Hematopoietic multipotent progenitor cell (in vitro differentiated cells): Measurements from ENCODE around the gene P4HB. TPM values are rescaled to one million over a fixed set of nuclear protein-coding genes. Genes with fewer than 3 reads are reported as not detected.
"Not testable (repeated sequence)": the region's sequence is repeated elsewhere in the genome, so short reads cannot be mapped to it uniquely, and the experiment has no call there.

Experiments
- DNase-seq, 3 donors: peaks; one replicate each; pipeline ENCODE4 v3.0.0-alpha.2; 2011 to 2015; ENCODE audit warnings: low read depth in 2 of 3, low spot score in 2 of 3
- total RNA-seq: library from RNA; depleted of rRNA; stranded (reverse); fragments of >200 nt; gene quantifications from one replicate; pipeline ENCODE4 v1.2.3, GENCODE V29; 2012

Gene P4HB
- total RNA-seq, 1 donor = 277 TPM

GRCh38 chr17:81849457-81849856, 10.9 kb downstream of the P4HB start:
- DNase-seq = no peak

- DNase-seq = no peak
Measured at GRCh38 chr17:81846743-81847689, 13.3 kb downstream of the P4HB start.

GRCh38 chr17:81845881-81846742, 14.2 kb downstream of the P4HB start:
- no peak for DNase-seq

- DNase-seq = no peak
Measured at GRCh38 chr17:81845361-81845760, 15.0 kb downstream of the P4HB start.

GRCh38 chr17:81844887-81845286, 15.4 kb downstream of the P4HB start:
- no peak for DNase-seq

- no peak for DNase-seq
Measured at GRCh38 chr17:81844327-81844851, 15.9 kb downstream of the P4HB start.

GRCh38 chr17:81843713-81844326, 16.5 kb downstream of the P4HB start:
- no peak for DNase-seq

GRCh38 chr17:81842725-81843504, 17.4 kb downstream of the P4HB start:
- no peak for DNase-seq

GRCh38 chr17:81842378-81842724, 18.0 kb downstream of the P4HB start:
- no peak for DNase-seq

- DNase-seq = no peak
Measured at GRCh38 chr17:81841866-81842265, 18.5 kb downstream of the P4HB start.

- no peak for DNase-seq
Measured at GRCh38 chr17:81840826-81841778, 19.2 kb downstream of the P4HB start.

- DNase-seq = not testable (repeated sequence)
Measured at GRCh38 chr17:81840059-81840458, 20.3 kb downstream of the P4HB start.

- no peak for DNase-seq
Measured at GRCh38 chr17:81839301-81839700, 21.0 kb downstream of the P4HB start.

GRCh38 chr17:81838753-81839255, 21.5 kb downstream of the P4HB start:
- DNase-seq = no peak

- no peak for DNase-seq
Measured at GRCh38 chr17:81837641-81838040, 22.7 kb downstream of the P4HB start.

- no peak for DNase-seq
Measured at GRCh38 chr17:81834831-81835267, 25.5 kb downstream of the P4HB start, which contains the start of gene PPP1R27. TSS of gene PPP1R27 (minus strand) at chr17:81835050. CDS start at chr17:81834953, 97 bp downstream.

- no peak for DNase-seq
Measured at GRCh38 chr17:81833921-81834830, 26.2 kb downstream of the P4HB start.
